ENCODE results near the gene RIT2.

RIT2 gene

DNA sequence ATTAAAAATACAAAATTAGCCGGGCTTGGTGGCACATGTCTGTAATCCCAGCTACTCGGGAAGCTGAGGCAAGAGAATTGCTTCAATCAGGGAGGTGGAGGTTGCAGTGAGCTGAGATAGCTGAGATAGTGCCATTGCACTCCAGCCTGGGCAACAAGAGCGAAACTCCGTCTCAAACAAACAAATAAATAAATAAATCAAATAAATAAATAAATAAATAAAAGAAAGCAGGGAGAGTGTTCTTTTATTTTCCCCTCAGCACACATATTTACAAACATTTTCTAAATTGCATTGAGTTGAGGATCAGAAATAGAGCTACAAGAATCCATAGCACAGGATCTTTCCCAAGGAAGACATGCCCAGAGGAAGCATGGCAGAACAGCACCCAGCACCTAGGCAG, 71.9 kb downstream of the RIT2 start:
- TF ChIP-seq CREB1 (IDR thresholded peaks at IDR 0.05; ENCODE audit: low read depth) (no peak), ZBTB7A (IDR thresholded peaks at IDR 0.05; ENCODE audit: low read depth) (no peak), NFIC (IDR thresholded peaks at IDR 0.05) (no peak), TEAD4 (IDR thresholded peaks at IDR 0.05) (no peak), EGR1 (IDR thresholded peaks at IDR 0.05) (no peak), CEBPB (IDR thresholded peaks at IDR 0.05) (no peak), FOXM1 (IDR thresholded peaks at IDR 0.05; ENCODE audit: borderline replicate concordance, low read depth) (no peak), TAF1 (IDR thresholded peaks at IDR 0.05; ENCODE audit: low read depth) (no peak)
- TF ChIP-seq, protein P1, sequence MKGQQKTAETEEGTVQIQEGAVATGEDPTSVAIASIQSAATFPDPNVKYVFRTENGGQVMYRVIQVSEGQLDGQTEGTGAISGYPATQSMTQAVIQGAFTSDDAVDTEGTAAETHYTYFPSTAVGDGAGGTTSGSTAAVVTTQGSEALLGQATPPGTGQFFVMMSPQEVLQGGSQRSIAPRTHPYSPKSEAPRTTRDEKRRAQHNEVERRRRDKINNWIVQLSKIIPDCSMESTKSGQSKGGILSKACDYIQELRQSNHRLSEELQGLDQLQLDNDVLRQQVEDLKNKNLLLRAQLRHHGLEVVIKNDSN (IDR thresholded peaks at IDR 0.05): no peak

DNA sequence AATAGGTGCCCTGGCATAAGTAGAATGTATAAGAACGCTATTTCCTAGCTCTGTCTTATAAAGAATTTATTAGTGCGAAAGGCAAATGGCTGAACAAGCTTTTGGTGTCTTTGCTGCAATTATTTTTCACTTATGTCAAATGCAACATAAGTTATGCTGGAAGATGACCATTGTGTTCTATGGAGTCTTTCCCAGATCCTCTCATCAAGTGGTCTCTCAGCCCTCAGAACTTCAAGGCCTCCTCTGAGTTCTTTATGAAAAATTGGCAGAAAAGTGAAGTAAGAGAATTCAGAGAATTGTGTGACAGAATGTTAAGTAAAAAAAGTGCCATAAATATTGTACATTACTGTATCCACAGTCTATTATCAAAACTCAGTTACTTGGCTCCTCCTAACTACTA, 75.2 kb downstream of the RIT2 start:
- TF ChIP-seq YY1 (IDR thresholded peaks at IDR 0.05; ENCODE audit: low read depth) (no peak), FOXM1 (IDR thresholded peaks at IDR 0.05; ENCODE audit: borderline replicate concordance, low read depth) (no peak), NFIC (IDR thresholded peaks at IDR 0.05) (no peak), EGR1 (IDR thresholded peaks at IDR 0.05) (no peak), TCF12 (IDR thresholded peaks at IDR 0.05; ENCODE audit: low read depth) (no peak), EP300 (IDR thresholded peaks at IDR 0.05; ENCODE audit: borderline replicate concordance) (no peak), TEAD4 (IDR thresholded peaks at IDR 0.05) (no peak), CEBPB (IDR thresholded peaks at IDR 0.05) (no peak), CREB1 (IDR thresholded peaks at IDR 0.05; ENCODE audit: low read depth) (no peak), ZBTB7A (IDR thresholded peaks at IDR 0.05; ENCODE audit: low read depth) (no peak)
- TF ChIP-seq, protein P2, sequence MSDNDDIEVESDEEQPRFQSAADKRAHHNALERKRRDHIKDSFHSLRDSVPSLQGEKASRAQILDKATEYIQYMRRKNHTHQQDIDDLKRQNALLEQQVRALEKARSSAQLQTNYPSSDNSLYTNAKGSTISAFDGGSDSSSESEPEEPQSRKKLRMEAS (IDR thresholded peaks at IDR 0.05): no peak
- TF ChIP-seq, protein P3, sequence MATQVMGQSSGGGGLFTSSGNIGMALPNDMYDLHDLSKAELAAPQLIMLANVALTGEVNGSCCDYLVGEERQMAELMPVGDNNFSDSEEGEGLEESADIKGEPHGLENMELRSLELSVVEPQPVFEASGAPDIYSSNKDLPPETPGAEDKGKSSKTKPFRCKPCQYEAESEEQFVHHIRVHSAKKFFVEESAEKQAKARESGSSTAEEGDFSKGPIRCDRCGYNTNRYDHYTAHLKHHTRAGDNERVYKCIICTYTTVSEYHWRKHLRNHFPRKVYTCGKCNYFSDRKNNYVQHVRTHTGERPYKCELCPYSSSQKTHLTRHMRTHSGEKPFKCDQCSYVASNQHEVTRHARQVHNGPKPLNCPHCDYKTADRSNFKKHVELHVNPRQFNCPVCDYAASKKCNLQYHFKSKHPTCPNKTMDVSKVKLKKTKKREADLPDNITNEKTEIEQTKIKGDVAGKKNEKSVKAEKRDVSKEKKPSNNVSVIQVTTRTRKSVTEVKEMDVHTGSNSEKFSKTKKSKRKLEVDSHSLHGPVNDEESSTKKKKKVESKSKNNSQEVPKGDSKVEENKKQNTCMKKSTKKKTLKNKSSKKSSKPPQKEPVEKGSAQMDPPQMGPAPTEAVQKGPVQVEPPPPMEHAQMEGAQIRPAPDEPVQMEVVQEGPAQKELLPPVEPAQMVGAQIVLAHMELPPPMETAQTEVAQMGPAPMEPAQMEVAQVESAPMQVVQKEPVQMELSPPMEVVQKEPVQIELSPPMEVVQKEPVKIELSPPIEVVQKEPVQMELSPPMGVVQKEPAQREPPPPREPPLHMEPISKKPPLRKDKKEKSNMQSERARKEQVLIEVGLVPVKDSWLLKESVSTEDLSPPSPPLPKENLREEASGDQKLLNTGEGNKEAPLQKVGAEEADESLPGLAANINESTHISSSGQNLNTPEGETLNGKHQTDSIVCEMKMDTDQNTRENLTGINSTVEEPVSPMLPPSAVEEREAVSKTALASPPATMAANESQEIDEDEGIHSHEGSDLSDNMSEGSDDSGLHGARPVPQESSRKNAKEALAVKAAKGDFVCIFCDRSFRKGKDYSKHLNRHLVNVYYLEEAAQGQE (IDR thresholded peaks at IDR 0.05; ENCODE audit: low read depth): no peak

DNA sequence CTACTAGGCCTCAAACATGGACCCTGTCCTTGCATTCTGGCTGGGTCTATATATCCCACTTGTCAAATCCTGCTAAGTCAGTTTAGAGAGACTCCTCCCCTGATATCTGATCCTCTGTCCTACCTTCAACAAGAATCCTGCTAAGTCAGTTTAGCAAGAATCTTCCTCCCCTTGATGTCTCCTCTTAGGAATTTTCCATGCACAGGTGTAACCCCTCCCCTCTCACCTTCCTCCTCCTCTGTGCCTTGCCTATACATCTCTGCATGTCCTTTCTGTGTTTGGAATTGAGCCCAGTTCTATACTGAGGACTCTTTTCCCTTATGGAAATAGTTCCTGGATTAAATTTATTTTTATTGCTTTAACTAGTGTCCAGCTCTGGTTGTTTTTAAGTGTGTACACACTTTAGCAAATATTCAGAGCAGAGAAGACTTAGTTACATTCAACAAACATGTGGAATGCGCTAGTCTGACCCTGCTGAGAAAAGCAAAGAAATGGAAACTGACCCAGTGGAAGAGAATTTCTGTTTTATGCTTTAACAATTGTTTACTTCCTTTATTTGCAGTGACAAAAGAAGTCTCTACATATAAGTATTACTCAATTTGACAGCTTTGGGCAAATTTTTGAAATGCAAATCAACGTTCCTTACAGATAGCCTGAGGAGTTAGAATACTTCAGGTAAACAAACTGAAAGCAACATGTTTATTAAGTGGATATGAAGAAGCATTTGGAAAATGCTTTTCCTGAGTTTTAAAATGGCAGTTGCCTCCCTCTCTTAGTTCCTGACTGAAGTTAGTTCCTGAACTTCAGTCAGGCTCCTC, 80.6 kb downstream of the RIT2 start:
- peak; percentile 86 for TF ChIP-seq TEAD4 (IDR thresholded peaks at IDR 0.05)
- peak; percentile 81; the same call in 1 of the 2 replicates for TF ChIP-seq EP300 (IDR thresholded peaks at IDR 0.05; ENCODE audit: borderline replicate concordance)
- 0 out of 2 replicates have a peak, but pooled peaks have one; percentile 32 for TF ChIP-seq FOXM1 (IDR thresholded peaks at IDR 0.05; ENCODE audit: borderline replicate concordance, low read depth)
- TF ChIP-seq CEBPB (IDR thresholded peaks at IDR 0.05): no peak
- peak; percentile 78; the same call in 1 of the 2 replicates for TF ChIP-seq TCF12 (IDR thresholded peaks at IDR 0.05; ENCODE audit: low read depth)
- peak; percentile 14; the same call in 1 of the 2 replicates for TF ChIP-seq YY1 (IDR thresholded peaks at IDR 0.05; ENCODE audit: low read depth)
- no peak for TF ChIP-seq ZBTB7A (IDR thresholded peaks at IDR 0.05; ENCODE audit: low read depth)
- peak; percentile 44 for TF ChIP-seq NFIC (IDR thresholded peaks at IDR 0.05)

DNA sequence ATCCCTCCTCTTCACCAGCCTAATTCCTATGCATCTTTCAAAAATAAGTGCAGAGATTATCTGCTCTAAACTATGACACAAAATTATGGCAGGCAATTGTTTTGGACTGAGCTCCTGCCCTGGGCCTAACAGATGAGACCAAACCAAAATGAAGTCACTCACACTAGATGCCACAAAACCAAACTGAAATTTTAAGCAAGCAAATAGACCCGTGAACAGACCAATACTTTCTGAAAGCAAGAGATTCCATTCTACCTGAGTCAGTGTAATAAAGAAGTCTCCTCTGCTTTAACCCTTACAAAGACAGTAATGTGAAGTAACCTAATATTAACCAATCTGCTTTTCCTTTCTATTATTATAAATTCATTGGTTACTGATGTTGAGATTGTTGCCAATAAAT, 84.3 kb downstream of the RIT2 start:
- no peak for TF ChIP-seq FOXM1 (IDR thresholded peaks at IDR 0.05; ENCODE audit: borderline replicate concordance, low read depth)
- no peak for TF ChIP-seq NFIC (IDR thresholded peaks at IDR 0.05)
- no peak for TF ChIP-seq YY1 (IDR thresholded peaks at IDR 0.05; ENCODE audit: low read depth)

DNA sequence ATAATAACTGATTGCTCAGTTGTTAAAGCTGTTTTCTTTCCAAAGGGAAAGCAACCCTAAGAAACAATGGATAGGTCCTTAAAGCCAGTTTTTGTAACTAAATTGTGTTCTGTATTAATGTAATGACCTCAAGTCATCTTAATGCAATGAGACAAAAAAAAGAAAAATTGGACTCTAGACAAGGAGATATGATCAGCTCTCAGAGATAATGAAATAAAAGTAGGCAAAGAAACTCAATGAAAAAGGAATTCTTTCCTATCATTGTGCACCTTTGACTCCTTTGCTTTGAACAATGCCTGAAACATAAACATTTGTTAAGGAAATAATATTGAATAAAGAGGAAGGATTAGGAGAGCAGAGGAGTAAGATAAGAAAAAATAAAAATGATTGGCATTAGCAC, 86.1 kb downstream of the RIT2 start:
- TF ChIP-seq, protein P1 (IDR thresholded peaks at IDR 0.05): no peak

DNA sequence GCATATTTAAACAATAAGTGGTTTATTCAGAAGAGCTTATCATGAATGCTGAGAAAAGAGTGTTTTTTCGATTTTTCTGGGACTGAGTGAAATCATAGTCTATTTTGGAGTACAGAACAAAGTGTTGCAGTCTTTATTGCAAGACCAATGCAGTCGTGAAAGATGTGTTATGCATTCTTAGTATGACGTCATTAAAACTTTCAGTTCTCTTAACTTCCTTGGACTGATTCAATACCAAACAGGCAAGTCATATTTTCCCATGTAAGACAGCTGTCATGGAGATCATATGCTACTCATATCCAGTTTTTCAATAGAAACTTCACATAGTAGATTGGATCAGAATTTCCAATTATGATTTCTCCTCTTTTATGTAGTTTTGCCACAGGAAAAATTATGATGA, 92.6 kb downstream of the RIT2 start:
- TF ChIP-seq, protein P2 (IDR thresholded peaks at IDR 0.05): no peak
- TF ChIP-seq TAF1 (IDR thresholded peaks at IDR 0.05; ENCODE audit: low read depth): no peak
- TF ChIP-seq, protein P3 (IDR thresholded peaks at IDR 0.05; ENCODE audit: low read depth): no peak
- TF ChIP-seq TEAD4 (IDR thresholded peaks at IDR 0.05): no peak
- no peak for TF ChIP-seq CREB1 (IDR thresholded peaks at IDR 0.05; ENCODE audit: low read depth)
- TF ChIP-seq, protein P1 (IDR thresholded peaks at IDR 0.05): no peak
- no peak for TF ChIP-seq FOXM1 (IDR thresholded peaks at IDR 0.05; ENCODE audit: borderline replicate concordance, low read depth)
- no peak for TF ChIP-seq CEBPB (IDR thresholded peaks at IDR 0.05)
- TF ChIP-seq ZBTB7A (IDR thresholded peaks at IDR 0.05; ENCODE audit: low read depth): no peak
- no peak for TF ChIP-seq RAD21 (IDR thresholded peaks at IDR 0.05; ENCODE audit: low read depth)
- TF ChIP-seq EGR1 (IDR thresholded peaks at IDR 0.05): no peak
- TF ChIP-seq TCF12 (IDR thresholded peaks at IDR 0.05; ENCODE audit: low read depth): no peak
- no peak for TF ChIP-seq EP300 (IDR thresholded peaks at IDR 0.05; ENCODE audit: borderline replicate concordance)
- no peak for TF ChIP-seq YY1 (IDR thresholded peaks at IDR 0.05; ENCODE audit: low read depth)
- TF ChIP-seq NFIC (IDR thresholded peaks at IDR 0.05): no peak
